Cerebellar cortex (tissue), 1 donor: ENCODE data around the gene CYP2E1.
"Not testable (repeated sequence)": the region's sequence is repeated elsewhere in the genome, so short reads cannot be mapped to it uniquely, and the experiment has no call there.

Source experiments
- DNase-seq: peaks from one replicate; pipeline ENCODE4 v3.0.0-alpha.2; 2015; ENCODE audit warnings: low spot score

Gene CYP2E1

DNA sequence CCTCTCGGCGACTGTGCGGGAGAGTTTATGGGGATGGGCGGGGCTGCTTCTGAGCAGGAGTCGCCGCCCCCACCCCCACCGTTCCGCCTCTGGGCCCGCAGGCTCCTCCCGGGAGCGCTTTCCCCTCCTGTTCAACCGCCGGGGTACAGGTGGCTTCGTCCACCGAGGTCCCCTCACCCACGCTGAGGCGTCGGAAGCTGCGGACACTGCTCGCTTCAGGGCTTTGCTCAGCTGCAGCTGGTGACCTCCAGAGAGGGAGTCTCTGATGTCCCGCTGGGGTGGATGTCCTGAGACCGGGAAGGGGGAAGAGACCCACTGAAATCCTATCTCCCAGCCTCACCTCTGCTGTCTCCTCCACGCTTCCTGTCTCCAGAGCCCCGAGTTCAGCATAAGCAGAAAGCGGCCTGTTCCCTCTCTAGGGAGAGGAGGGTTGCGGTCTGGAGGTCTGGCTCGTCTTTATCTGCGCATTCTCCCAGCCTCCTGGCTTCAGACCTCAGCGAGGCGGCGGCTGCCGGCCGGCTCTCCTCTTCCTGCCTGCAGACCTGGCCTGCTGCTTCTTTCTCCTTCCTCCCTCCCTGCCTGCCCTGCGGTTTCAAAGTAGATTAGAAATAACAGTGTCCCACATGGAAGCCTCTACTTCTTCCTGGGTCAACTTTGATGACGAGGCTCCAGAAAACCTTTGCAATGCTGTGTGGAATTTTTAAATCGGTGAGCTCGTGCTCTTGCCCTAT, 1.8 kb downstream of the CYP2E1 start:
- peak; percentile 72 for DNase-seq

DNA sequence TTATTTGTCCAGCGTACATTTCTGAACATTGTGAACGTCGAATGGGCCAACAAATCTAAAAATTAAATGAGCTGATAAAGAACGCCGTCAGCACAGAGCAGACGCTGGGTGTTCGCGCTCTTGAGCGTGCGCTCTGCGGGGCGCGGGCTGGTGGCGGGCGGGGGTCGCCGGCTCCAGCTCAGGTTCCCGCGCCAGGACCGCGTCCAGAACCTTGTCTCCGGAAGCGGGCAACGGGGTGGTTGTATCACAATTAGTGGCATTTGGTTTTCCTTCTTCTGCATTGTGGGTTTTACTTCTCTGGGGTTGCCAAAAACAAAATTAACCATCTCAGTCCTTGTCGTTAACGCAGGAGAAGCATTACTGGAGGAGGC, 2.4 kb downstream of the CYP2E1 start:
- peak; percentile 9 for DNase-seq

DNA sequence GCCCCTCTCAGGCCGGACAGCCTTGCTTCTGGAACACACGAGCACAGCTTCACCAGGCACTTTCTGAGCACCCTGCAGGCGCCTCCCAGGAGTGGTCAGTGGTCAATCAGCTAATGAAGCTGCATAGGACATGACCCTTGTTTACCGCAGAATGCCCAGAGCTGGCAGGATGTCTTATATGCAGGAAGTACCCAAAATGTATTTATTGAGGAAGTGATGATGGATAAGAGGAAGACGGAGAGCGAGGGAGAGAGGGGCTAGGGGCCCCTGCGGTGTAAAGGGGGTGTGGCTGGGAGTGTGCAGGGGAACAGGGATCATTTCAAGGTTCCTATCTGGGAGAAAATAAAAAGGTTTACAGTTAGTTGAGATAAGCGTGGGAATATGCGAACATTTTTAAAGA, 3.3 kb downstream of the CYP2E1 start:
- no peak for DNase-seq

DNA sequence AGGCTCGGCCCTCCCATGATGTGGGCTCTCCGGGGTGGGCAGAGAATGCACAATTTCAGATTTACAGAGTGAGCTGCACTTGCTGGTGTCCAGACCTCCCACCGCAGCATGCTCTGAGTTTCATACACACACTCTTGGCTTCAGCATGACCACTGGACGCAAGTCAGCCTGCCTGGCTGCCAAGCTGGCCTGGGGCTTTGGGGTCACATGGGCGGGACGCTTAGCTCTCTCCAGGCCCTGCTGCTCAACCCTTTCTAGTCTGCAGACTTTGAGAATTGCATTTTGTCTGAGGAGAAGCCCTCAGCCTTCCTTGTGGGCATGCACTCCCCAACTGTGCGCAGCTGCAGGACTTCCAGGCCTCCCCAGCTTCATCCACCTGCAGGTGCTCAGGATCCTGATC, 5.7 kb downstream of the CYP2E1 start:
- no peak for DNase-seq

DNA sequence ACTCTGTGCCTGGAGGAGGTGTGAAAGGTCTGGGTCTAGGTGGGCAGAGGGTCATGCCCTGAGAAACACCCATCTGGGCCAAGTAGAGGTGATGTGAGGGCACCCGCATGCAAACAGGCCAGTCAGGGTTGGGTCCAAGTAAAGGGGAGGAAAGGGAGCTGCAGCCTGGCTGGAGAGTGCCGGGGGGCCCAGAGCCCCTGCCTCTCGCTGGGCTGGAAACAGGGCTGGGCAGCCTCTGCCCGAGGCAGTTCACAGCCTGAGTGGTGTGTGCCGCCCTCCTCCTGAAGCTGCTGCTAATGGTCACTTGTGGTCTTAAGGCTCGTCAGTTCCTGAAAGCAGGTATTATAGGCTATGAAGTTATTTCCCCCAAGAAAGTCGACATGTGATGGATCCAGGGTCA, 7.3 kb downstream of the CYP2E1 start:
- no peak for DNase-seq

DNA sequence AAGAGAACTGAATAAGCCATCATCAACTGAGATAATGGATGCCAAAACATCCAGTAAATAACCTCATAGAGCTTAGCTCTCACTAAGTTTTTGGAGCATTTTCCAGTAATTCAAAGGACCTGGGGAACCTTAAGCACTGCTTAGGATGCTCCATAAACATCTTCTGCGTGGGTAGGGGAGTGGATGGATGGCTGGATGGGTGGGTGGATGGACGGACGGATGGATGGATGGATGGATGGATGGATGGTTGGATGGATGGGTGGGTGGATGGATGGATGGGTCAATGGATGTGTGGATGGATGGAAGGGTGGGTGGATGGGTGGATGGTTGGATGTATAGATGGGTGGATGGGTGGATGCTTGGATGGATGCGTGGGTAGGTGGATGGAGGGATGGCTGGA, 9.0 kb downstream of the CYP2E1 start:
- no peak for DNase-seq

DNA sequence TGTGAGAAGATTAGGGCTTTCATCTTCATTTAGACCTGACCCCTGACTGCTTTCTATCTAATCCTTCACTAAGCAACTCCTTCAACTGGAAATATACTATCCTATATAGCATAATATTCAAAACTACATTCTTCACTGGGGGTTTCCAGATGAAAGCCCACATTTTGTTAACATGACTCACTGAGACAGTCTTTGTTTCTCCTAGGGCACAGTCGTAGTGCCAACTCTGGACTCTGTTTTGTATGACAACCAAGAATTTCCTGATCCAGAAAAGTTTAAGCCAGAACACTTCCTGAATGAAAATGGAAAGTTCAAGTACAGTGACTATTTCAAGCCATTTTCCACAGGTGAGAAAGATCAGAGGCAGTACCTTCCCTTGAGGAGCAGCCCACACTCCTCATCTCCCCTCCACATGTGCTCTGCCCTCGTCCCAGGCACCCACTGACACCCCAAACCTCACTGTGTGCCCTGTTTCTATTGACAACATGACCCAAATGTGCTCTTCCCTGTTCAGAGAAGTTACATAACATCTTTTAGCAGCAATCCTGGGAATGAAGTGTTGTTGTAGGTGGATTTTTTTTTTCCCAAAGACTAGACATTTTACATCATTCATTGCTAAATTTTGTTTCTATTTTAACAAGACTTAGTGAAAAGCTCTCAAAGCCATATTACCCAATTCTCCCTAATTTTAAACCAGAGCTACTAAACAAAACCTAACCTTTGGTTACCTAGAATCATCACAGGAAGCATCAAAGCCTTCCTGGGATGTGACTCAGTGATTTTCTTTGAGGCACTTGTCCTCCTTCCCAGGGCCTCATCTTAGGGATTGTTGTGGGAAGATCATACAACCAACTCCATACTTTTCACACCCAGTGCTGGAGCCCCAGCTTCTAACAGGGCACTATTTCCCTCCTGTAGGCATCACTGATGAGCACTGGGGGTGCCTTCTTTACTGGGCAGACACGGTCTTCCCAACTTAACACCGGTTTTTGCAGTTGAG, 10.7 kb downstream of the CYP2E1 start:
- DNase-seq = no peak

DNA sequence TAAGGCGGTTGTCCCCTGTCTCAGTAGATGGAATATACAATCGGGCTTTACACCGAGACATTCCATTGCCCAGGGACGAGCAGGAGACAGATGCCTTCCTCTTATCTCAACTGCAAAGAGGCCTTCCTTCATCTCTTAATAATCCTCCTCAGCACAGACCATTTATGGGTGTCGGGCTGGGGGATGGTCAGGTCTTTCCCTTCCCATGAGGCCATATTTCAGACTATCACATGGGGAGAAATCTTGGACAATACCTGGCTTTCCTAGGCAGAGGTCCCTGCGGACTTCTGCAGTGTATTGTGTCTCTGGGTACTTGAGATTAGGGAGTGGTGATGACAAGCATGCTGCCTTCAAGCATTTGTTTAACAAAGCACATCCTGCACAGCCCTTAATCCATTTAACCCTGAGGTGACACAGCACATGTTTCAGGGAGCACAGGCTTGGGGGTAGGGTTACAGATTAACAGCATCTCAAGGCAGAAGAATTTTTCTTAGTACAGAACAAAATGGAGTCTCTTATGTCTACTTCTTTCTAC, 14.3 kb downstream of the CYP2E1 start:
- DNase-seq = not testable (repeated sequence)

DNA sequence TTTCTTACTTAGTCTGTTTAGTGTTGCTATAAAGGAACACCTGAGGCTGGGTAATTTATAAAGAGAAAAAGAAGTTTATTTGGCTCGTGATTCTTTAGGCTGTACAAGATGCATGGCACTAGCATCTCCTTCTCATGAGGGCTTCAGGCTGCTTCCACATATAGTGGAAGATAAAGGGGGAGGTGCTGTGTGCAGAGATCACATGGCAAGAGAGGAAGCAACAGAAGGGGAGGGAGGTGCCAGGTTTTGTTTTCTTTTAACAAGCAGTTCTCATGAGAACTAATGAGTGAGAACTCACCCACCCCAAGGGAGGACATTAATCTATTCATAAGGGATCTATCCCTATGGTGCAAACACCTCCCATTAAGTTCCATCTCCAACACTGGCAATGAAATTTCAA, 17.3 kb downstream of the CYP2E1 start:
- DNase-seq = no peak

DNA sequence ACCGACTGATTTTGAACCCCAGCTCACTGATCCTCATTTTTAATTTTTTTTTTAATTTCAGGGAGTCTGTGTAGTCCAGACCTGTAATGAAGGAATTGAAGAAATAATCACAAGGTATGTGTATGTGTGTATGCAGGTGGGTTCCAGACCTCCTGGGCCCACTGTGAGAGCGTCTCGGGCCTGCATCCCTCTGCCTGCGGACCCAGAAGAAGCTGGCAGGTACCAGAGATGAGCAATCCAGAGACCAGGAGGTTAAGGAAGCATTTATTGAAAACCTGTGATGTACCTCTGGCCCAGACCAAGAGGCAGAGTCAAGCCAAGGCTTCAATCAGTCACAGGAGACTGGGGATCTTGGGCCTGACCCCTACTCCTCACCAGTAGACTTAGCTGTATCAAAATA, 27.4 kb downstream of the CYP2E1 start:
- no peak for DNase-seq

DNA sequence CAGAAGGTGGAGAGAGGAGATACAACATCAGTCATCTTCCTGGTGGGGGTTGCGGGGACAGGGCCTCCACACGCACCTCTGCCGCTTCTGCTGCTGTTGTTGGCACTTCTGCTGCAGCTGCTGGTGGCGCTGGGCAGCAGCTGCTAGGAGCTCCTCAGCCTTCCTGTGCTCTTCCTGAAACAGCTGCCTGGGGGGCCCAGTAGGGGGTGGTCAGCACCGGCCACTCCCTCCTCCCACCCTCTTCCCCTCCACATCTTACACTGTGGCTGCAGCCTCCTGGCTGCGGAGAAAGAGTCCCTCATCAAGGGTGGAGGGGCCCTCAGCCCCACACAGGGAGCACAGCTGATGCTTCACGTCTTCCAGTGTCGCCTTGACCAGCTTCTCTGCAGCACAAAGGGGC, 28.4 kb downstream of the CYP2E1 start:
- no peak for DNase-seq

DNA sequence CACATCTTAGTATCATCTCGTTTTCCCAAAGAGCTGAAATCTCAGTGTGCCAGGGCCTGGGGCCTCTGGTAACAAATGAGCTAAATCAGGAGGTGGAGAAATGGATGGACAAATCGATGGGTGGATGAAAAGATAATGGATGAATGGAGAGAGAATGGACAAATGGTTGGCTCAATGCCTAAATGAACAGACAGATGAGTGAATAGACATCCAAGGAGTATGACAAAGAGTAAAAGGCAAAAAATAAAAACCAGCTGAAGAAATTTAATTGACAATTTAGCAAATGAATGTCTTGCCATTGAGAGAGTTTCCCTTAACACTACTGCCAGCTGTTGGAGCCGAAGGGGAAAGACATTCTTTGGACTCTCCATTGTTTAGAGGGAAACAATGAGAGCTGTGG, 30.2 kb downstream of the CYP2E1 start:
- no peak for DNase-seq

DNA sequence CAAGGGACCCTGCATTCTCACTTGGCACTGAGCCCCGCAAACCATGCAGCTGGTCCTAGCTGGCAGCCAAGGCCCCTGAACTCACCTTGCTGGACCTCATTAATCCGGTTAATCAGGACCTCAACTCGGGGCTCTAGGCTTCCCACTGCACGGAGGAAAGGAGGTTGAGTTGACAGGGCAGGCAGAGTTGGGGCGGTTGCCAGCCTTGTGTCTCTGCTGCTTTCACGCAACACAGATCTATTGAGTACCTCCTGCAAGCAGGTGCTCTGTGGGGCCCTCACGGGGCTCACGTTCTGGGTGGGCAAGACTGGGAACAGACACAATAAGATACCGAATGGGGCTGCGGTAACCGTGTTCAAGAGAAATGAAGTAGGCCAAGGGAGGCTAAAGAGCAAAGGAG, 32.1 kb downstream of the CYP2E1 start:
- DNase-seq = no peak

DNA sequence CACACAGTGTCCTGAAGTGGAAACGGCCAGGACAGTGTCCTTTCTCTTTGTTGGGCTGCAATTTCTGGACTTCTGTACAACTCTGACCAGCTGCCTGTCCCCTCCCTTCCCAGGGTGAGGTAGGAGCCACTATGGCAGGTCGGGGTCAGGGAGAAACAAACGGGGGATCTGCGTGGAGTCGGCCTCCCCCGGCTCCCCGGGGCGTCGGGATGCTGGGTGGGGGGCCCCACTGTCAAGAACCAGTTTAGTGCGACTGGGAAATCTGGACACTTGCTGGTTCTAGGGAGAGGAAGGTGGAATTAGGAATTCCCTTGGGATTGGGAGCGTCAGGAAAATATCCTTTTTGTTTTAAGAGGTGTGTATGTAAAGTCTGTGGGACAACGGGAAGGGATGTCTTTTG, 37.7 kb downstream of the CYP2E1 start:
- no peak for DNase-seq

DNA sequence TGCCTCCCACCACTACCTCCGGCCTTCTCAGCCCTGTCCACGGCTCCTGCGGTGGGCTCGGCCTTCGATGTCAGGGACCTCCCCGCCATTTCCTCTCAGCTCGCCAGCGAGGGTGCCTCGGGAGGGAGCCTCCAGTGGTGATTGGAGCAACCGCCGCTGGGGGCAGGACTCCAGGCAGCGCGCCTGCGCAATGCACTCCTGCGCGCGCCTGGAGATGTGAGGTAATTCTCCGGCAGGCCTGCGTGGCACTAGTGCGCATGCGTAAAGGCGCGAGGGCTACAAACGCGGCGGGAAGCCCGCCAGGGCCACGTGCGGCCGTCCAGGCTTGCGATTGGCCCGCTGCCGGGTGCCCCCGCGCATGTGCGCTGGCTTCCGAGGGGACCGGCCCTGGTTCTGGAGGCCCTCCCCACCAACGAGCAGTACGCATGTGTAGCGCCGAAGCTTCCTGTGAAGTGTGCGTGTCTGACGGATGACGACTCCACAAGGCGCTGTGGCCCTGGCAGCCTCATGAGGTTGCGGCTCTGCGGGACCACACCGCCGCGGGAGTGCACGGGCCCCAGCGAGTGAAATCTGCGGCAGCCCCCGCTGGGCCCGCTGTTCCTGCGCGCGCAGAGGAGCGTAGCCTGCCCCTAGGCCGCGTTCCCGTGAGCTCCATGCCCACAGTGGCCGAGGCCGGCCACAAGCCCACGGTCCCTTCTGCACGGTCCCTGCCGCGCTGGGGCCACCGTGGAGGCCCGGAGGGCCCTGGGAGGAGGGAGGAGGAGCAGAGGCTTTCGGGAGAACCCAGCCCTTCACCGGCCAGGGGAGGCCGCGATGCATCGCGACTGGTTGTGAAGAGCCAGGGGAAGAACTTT, 38.5 kb downstream of the CYP2E1 start, which contains the start of gene SYCE1:
Gene SYCE1, minus strand, starts transcription at position 143 of the 854 bp plus-strand sequence. Its CDS starts 54 bp downstream, at position 89.
- DNase-seq = peak; percentile 5

DNA sequence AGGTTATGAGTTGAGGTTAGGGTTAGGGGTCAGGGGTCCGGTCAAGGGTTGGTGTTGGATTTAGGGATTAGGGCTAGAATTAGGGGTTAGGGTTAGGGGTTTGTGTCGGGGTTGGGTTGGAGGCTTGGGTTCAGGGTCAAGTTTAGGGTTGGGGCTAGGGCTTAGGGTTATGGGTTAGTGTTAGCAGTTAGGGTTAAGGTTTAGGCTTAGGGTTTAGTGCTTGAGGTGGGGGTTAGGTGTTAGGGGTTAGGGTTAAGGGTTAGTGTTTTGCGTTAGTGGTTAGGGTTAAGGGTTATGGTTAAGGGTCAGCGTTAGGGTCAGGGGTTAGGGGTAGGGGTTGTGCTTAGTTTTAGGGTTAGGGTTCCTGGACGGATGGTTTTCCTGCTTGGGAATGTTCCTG, 40.0 kb downstream of the CYP2E1 start:
- DNase-seq = no peak

DNA sequence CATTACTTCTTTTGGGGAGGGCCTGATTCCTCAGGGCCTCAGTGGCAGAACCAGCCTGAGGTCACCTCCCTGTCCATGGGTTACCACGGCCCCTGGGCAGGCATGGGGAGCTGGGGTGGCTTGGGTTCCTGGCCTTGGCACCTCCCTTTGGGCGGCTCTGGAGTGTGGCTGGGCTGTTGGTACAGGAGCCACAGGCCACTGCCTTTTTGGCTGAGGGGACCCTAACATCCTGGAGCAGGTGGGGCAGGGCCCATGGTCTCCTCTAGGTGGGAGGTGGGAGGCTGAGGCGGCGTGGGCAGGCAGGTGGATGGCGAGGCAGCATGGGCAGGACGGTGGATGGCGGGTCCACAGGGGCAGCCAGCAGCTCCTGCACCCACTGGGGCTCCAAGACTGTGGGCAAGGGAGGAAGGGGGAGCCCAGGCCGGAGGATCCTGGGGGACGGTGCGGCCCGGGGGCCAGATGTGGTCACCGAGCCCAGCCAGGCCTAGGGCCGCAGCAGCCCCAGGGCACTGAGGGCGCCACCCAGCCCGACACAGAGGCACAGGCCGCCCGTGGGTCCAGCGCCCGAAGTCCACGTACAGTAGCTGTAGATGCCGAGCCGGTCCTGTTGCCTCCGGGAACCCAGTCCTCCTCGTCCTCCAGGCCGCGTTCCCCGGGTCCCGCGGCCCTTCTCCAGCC, 40.6 kb downstream of the CYP2E1 start:
- DNase-seq = no peak

DNA sequence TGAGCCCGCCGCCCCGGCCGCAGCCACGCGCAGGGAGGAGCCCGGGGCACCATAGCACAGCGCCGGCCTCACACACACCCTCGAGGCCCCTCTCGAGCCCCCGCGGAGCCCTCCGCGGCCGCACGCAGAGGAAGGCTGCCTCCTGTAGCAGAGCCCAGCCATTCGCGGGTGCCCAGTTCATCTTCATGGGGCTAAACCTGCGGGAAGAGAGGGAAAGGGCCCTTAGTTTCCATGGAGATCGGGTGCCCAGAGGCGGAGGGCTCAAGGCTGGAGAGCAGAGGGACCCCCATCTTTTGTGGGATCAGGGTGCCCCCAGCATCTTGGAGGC, 41.1 kb downstream of the CYP2E1 start:
- DNase-seq = no peak

DNA sequence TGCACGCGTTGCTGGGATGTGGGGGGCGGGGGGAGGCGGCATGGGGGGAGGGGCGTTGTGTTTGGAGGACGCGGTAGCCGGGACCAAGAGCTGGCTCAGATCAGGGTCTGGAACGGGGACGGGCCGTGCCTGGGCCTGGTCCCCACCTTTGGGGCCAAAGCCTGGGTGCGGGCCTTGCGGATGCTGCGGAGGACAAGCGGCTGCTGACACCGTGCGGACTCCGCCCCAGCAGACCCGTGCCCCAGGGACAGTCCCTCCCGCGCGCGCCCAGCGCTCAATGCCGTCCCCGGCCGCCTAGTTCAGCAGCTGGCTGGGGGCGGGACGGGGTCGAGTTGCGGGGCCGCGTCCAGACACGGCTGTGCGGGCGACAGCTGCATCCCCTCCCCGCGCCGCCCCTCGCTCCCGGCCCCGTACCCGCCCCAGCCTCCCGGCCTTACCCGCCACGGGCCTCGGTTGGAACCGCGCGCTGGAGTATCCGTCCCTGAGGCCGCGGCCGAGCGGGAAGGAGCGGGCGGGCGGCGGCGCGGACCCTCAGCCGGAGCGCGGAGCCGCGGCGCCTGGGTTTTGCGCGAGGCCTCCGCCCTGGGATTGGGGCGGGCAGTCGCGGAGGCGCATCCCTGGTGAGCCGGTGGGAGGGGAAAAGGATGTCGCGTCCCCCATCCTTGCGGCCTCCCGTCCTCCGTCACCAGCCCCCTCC, 41.8 kb downstream of the CYP2E1 start:
- not testable (repeated sequence) for DNase-seq

DNA sequence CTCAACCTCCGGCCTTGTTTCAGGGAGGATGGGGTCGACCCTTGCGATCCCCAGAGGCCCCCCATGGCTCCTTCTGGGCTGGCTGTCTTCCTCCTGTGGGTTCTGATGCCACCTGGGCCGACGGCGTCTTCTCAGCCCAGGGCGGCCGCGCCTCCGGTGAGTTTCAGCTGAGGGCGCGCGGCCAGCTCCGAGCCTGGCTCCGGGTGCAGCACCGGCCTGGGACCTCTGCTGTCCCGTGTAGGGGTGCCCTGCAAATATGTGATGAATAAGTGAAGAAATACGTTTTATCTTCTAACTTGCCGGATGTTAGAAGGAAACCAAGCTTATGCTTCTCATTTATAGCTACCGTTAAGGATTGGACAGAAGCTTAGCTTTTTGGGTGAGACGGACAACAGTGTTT, 42.6 kb downstream of the CYP2E1 start:
- DNase-seq = not testable (repeated sequence)

DNA sequence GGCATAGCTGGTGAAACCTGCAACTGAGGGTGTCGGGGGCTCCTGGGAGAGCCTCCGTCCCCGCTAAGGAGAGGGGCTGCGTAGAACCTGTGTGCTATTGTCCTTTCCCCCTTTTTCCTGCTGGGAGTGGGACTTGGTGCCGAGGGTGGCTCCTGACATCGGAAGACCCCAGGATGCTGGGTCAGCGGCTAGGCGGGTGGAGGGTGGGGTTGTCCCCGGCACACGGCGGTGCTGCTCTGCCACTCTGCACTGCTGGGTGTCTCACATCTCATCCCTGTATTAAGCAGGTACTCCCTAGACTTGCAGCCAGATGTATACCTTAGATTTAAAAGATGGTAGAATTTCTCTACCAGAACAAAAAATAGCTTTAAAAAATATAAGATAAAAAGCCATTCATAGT, 44.9 kb downstream of the CYP2E1 start:
- not testable (repeated sequence) for DNase-seq
